Measurements from ENCODE around the gene B3GAT1.
"Not testable (repeated sequence)": the region's sequence is repeated elsewhere in the genome, so short reads cannot be mapped to it uniquely, and the experiment has no call there.

B3GAT1 gene

GRCh38 chr11:134350381-134350780, 61.7 kb downstream of the B3GAT1 start:
- DNase-seq: no peak

GRCh38 chr11:134349802-134350355, 62.2 kb downstream of the B3GAT1 start:
- DNase-seq: no peak

- peak; percentile 11 for DNase-seq
These were observed 62.8 kb downstream of the B3GAT1 start for GRCh38 chr11:134349109-134349801.

- DNase-seq: no peak
These were observed 64.6 kb downstream of the B3GAT1 start for GRCh38 chr11:134347441-134347840.

GRCh38 chr11:134346976-134347350, 65.1 kb downstream of the B3GAT1 start:
- DNase-seq: no peak

GRCh38 chr11:134346101-134346975, 65.7 kb downstream of the B3GAT1 start:
- no peak for DNase-seq

GRCh38 chr11:134345237-134345550, 66.8 kb downstream of the B3GAT1 start:
- DNase-seq: no peak

- DNase-seq: not testable (repeated sequence)
These were observed 67.4 kb downstream of the B3GAT1 start for GRCh38 chr11:134344497-134345236.

- no peak for DNase-seq
These were observed 68.4 kb downstream of the B3GAT1 start for GRCh38 chr11:134343646-134344045.

GRCh38 chr11:134342572-134343340, 69.3 kb downstream of the B3GAT1 start:
- DNase-seq: no peak

- no peak for DNase-seq
These were observed 70.1 kb downstream of the B3GAT1 start for GRCh38 chr11:134341805-134342571.

GRCh38 chr11:134340354-134340964, 71.6 kb downstream of the B3GAT1 start:
- no peak for DNase-seq

- no peak for DNase-seq
These were observed 72.3 kb downstream of the B3GAT1 start for GRCh38 chr11:134339756-134340155.

- no peak for DNase-seq
These were observed 73.4 kb downstream of the B3GAT1 start for GRCh38 chr11:134338654-134339053.

- DNase-seq: no peak
These were observed 74.0 kb downstream of the B3GAT1 start for GRCh38 chr11:134338068-134338467.

- DNase-seq: no peak
These were observed 75.0 kb downstream of the B3GAT1 start for GRCh38 chr11:134337051-134337450.

- DNase-seq: no peak
These were observed 77.1 kb downstream of the B3GAT1 start for GRCh38 chr11:134334796-134335571.

GRCh38 chr11:134333946-134334345, 78.1 kb downstream of the B3GAT1 start:
- no peak for DNase-seq

- no peak for DNase-seq
These were observed 78.7 kb downstream of the B3GAT1 start for GRCh38 chr11:134333312-134333711.

- no peak for DNase-seq
These were observed 79.3 kb downstream of the B3GAT1 start for GRCh38 chr11:134332782-134333181.

Measured in activated CD4-positive, alpha-beta T cell treated with anti-CD3 and anti-CD28 coated beads, Interleukin-2, Interleukin-6, amounts not matched to agents 100 ng/mL and 50 ng/mL, durations not matched to agents 16 hours and 8 hours (primary cell).